ENCODE measurements around the gene TRIP13.

DNA sequence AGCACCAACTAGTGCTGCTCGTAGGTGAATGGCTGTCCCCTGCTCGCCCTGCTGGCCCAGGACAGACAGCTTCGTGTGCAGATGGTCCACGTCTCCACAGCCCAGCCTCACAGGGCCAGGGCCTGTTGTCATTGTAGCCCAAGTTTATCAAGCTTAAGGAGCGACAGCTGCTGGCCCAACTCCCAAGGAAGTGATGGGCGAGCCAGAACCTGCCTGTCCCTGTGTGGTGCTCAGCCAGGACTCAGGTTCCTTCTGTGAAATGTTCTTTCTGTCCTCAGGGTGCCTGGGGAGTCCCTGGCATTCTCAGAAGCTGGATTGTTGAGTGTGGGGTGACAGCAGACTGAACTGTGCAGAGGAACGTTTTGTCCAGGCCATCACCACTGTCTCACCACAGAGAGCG, 16.4 kb downstream of the TRIP13 start:
- no peak for TF ChIP-seq CTCF (conservative IDR thresholded peaks at IDR 0.05; ENCODE audit: low read depth, low read length)
- no peak for TF ChIP-seq EZH2 (IDR thresholded peaks at IDR 0.05; ENCODE audit: low read length, unreplicated experiment)
- TF ChIP-seq EZH2phosphoT487 (IDR thresholded peaks at IDR 0.05; ENCODE audit: borderline replicate concordance, low read length): no peak

Data from PC-3 (cell line).